HG03442 (cell line): ENCODE data around the gene STK32A.
A peak's percentile ranks its signal among the peaks of the same experiment; 100 is the strongest.
"Not testable (repeated sequence)": the region's sequence is repeated elsewhere in the genome, so short reads cannot be mapped to it uniquely, and the experiment has no call there.

Source experiments
- ATAC-seq: cut with Tn5 transposase; IDR thresholded peaks from one replicate; pipeline ENCODE4 v1.9.1; 2021; ENCODE audit warnings: mild to moderate bottlenecking, moderate library complexity; ENCODE audit not compliant: unreplicated experiment

STK32A gene

DNA sequence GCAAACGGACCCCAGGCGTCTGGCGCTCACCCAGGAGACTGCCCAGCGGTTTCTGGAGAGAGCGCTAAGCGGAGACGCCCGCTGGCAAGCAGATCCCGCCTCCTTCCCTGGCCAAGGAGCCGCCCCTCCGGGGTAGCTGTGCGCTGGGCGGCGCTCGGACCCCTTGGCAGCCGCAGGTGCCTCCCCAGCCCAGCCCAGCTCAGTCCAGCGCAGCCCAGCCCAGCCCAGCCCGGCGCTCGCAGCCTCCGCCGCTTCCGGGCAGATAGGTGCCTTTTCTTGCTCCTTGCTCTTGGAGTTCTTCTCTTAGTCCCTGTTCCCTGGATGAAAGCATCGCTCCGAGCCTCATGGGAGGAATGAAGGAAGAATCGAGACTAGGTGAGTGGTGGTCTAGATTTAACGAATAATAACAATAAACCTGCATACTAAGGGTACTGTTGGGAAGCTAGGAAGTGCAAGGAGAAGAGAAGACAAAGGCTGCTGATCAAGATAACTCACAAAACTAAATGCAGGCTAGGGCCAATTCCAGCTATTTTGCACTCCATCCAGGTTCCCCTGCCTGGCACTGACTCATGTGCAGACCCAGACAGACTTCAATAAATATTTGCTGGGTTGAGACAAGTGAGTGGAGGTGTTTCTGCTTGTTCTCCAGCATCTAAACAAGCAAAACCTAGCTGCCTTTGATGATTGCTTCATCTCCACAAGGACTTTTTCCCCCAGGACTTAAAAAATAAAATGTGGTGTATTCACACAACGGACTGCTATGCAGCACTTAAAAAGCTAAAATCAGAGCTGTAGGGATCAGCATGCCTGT lies at the start of gene STK32A:
STK32A (plus strand) TSS at position 202 of the 811 bp plus-strand sequence. CDS start 4,609 bp downstream, outside the sequence.
- no peak for ATAC-seq

DNA sequence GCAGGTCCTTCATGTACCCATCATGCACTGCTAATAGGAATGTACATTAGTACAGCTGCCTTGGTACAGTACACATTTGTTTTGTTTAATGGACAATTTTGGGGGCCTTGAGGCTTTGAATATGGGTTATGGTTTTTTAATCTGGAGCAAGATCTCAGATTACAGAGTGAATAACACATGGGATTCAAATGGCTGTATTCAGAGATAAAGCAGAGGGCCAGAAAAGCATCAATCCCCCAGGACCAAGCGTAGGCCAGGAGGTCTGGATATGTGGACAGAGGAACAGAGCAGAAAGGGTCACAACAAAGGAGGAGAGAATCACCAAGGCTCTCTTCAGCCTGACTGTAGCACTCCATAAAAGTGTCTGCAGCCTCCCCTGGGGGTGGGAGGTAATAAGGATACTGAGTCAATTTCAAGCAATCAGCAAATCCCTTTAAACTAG lies 47.7 kb upstream of the STK32A start:
- no peak for ATAC-seq

DNA sequence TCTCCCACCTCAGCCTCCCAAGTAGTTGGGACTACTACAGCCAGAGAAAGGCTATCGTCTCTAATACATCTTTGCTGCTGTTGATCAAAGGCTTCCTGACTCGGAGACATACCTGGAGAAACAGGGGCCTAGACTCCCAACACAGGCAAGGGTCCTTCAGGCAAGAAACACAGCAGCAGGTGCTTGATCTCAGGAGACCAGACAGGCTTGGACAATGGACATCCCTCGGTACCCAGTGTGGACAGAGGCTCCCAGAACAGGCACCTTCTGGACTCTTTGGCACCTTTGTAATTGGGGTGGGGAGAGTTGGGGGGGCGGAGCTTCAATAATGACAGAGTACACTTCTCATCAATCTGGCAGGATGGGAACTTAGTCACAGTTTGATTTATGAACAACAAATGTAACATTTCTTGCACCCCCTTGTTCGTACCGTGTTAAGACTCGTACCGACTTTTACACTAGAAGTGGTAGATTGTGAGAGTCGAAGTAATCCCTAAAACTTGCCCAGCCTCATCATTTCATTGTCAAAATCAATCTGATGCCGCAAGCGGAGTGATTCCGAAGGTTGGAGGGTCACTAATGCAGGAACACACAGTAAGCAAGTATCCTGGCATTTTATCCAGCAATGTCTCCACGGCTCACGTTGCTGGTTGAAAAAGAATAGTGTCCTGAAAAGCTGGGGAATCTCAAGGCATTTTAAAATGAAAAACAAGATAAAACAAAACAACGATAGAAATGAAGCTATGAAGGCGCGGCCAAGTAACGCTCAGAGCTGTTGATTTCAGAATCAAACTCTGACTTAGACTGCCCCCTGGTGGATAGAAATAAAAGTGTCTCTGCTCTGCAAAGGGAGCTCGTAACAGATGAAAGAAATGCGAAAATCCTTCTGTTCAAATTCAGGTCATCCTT lies 46.4 kb upstream of the STK32A start:
- ATAC-seq, result peak; percentile 87

GRCh38 chr5:147189109-147189424 lies 45.8 kb upstream of the STK32A start:
- ATAC-seq, result no peak

DNA sequence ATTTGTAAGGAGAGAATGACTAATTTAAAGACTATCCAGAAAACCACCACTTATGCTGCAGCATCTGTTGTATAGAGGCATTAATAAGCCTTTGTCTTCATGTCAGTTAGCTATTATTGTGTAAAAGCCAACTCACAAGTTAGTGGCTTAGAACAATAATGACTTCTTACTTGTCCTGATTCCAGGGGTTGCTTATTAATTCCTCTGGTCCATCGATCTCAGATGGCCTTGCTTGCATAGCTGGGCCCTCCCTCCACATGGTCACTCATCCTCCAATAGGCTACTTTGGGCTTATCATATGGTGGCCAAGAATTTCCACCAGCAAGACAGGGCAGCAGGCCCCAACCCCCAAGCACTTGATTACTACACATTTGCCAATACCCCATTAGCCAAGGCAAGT lies 44.5 kb upstream of the STK32A start:
- no peak for ATAC-seq

DNA sequence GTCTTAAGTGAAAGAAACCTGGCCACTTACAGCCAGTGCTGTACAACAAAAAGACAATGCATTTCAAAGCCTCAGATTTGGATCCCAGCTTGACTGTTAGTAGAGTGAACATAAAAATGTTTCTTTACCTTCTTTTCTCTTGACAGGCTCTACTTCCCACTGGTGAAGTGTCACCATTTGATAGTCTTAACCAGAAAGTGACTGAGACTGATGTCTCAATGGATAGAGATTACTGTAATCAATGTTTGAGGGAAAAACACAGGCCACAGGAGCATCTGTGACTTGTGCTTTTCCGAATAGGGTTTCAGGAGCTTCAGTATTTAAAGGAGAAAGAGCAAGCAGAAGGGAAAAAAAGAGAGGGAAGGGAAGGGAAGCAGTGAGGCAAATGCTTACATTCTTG lies 41.7 kb upstream of the STK32A start:
- ATAC-seq, result no peak

- ATAC-seq, result no peak
Measured at GRCh38 chr5:147200004-147200403, 34.8 kb upstream of the STK32A start.

GRCh38 chr5:147203213-147203612 lies 31.6 kb upstream of the STK32A start:
- no peak for ATAC-seq

DNA sequence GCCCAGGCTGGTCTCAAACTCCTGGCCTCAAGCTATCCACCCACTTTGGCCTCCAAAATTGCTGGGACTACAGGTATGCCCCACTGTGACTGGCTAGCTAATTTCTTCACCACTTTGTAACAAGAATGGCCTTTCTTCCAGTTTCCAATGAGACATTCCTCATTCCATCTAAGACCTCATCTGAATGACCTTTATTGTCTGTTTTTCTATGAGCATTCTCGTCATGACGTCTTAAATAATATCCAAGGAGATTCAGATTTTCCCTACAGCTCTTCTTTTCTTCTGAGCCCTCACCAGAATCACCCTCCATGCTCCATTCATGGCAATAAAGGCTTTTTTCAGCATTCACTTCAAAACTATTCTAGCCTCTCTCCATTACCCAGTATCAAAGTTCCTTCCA lies 30.2 kb upstream of the STK32A start:
- no peak for ATAC-seq

- no peak for ATAC-seq
Measured at GRCh38 chr5:147208134-147208533, 26.7 kb upstream of the STK32A start.

DNA sequence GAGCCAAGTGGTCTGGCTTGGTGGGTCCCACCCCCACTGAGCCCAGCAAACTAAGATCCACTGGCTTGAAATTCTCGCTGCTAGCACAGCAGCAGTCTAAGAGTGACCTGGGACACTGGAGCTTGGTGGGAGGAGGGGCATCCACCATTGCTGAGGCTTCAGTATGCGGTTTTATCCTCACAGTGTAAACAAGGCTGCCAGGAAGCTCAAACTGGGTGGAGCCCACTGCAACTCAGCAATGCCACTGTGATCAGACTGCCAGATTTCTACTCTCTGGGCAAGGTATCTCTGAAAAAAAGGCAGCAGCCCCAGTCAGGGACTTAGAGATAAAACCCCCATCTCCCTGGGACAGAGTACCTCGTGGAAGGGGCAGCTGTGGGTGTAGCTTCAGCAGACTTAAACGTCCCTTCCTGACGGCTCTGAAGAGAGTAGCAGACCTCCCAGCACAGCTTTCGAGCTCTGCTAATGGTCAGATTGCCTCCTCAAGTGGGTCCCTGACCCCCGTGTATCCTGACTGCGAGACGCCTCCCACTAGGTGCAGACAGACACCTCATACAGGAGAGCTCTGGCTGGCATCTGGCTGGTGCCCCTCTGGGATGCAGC lies 18.2 kb upstream of the STK32A start:
- no peak for ATAC-seq

DNA sequence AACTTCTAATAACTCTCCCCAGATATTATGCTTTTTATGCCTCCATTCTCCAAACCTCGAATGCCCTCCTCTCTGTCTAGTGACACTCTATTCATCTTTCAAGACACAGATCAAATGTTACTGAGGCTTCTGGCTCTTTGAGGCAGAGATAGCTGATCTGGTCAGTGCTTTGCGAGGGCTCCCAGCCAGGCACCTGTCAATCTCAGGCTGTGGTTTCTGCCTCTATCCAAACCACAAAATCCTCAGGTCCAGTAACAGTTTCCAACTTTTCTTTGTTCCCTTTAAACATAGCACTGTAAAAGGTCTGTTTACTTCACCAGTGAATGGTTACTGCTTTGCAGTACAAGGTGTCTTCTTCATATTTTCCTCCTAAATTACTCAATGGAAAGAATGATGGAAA lies 11.5 kb upstream of the STK32A start:
- no peak for ATAC-seq

DNA sequence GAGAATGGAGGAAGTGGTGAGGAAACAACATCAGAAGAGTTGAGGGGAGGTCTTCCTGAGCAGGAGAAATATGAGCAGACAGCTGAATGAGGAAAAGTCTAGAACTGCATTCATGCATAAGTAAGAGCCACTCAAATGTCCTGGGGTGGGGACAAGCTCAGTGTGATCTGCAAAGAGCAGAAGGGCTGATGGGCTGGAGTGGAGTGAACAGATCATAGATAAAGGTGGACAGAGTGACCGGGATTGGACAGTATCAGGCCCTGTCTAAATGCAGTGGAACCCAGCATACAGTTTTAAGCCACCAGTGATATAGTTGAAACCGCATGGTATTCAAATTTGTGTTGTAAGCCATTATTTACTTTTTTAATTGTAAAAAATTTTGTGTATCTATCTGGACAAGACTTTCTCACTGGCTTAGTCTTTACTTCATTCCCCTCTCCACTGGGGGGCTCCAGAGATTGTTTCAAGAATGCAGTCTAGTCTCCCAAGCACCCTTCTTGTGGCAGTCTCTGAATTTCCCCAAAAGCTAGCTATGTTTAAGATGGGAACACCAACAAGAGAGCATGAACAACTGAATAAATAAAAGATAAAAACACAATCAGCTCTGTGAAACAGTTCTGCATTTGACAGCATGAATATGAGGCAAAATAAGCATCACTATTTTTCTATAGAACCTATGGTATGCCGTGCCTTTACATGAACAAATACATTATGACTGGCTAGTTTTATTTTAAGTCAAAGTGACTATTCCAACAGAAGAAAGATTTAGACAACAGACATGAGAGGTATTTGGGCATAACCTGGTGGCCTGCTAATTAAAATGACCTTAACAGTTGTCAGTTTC lies 10.7 kb upstream of the STK32A start:
- ATAC-seq, result peak; percentile 53

DNA sequence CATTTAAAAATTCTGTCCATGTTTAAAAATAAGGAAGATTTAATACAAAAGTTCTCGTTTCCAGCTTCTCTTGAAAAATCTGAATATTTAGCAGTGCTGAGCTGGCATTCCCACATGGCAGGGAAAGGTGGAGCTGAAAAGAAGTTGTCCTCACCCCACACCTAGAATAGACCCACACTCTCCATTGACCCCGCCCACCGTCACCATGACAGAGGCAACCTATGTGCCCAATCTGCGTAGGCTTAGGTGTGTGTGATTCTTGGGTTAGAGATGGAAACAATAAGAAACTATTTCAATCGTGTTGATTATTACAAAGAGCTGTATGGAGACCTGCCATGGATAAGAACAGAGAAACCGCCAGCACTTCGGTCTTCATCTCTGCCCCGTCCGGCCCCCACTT lies 8.9 kb upstream of the STK32A start:
- no peak for ATAC-seq

DNA sequence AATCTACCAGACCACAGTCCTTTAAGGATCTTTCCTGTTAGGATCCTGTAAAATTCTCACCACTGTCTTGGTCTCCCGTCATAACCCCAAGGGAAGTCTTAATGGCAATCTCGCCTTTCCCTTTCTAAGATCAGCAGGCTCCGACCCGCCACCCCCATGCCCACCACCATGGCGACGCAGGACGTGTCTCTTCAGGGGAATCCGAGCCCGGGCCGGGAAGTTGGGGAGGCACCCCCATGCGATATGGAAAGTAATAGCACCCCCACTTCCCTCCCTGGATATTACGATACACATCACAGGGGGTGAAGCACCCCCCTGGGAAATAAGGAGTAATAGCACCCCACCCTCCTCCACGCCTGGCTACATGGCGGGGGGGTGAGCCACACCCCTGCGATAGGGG lies 8.3 kb upstream of the STK32A start:
- ATAC-seq, result no peak

DNA sequence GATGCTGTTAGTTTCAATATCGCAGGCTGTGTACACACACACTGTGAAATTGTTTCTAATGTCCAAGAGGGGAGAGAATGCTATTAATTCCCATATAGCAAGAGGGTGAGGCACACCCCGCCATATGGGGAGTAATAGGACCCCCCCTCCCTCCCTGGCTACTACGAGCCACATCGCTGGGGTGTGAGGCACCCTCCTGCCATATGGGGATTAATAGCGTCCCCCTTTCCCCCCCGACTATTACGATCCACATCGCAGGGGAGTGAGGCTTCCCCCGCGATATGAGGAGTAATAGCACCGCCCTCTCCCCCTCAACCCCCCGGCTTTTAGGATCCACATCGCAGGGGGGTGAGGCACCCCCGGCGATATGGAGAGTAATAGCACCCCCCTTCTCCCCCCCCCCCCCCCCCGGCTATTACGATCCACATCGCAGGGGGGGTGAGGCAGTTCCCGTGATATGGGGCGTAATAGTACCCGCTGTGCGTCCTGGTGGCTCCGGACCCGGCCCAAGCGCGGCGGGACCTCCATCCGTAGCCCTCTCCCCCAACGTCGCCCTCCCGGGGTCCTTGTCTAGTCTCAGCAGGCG lies 494 bp upstream of the STK32A start:
- ATAC-seq, result no peak

GRCh38 chr5:147240266-147240985 lies 5.6 kb downstream of the STK32A start:
- no peak for ATAC-seq

- ATAC-seq, result not testable (repeated sequence)
Measured at GRCh38 chr5:147243238-147243637, 8.4 kb downstream of the STK32A start.

DNA sequence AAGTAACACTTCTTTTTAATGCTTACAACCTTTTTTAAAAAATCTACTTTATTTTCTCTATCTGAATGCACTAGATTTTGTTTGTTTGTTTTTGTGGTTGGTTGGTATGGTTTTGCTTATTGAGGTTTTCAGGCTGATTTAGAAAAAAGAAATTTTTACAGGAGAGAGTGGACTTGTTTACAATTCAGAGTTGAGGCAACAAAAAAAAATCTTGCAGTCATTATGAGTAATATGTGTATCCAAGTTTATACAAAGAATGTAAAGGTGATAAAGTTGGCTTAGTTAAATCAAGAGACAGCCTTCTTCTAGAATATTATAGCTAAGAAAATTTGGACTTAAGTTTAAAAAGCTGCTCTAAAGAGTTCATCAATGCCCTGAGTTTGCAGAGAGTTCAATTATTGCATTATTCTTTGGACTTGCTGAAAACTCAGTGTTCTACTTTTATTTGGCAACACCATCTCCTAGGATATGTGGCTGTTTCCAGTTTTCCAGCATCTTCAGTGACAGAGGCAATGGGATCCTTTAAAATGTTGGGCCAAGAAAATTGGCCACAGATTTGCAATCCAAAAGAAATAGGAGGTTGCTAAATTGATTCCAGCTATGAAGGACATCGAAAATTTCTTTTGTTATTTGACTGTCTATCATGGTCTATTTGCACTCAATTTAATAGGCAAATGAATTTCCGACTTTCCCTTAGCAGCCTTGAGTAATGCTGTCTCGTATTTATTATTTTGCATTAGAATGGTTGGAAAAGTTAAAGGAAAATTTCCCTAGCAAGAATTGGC lies 10.7 kb downstream of the STK32A start:
- no peak for ATAC-seq
